HG02571 (cell line): ENCODE measurements around the gene MORN1.

Experiments used
- ATAC-seq: cut with Tn5 transposase; IDR thresholded peaks from one replicate; pipeline ENCODE4 v1.9.1; 2021; ENCODE audit warnings: mild to moderate bottlenecking, moderate library complexity; ENCODE audit not compliant: unreplicated experiment

Gene MORN1

GRCh38 chr1:2282556-2283270 lies 108.6 kb downstream of the MORN1 start:
- ATAC-seq = no peak

- no peak for ATAC-seq
These were observed 111.5 kb downstream of the MORN1 start for GRCh38 chr1:2279817-2280216.

GRCh38 chr1:2279210-2279639 lies 112.1 kb downstream of the MORN1 start:
- ATAC-seq = no peak

GRCh38 chr1:2278591-2279209 lies 112.7 kb downstream of the MORN1 start:
- ATAC-seq = no peak

- no peak for ATAC-seq
These were observed 113.4 kb downstream of the MORN1 start for GRCh38 chr1:2277741-2278488.

- no peak for ATAC-seq
These were observed 114.4 kb downstream of the MORN1 start for GRCh38 chr1:2276803-2277580.

GRCh38 chr1:2275796-2276536 lies 115.4 kb downstream of the MORN1 start:
- ATAC-seq = no peak

- ATAC-seq = no peak
These were observed 116.4 kb downstream of the MORN1 start for GRCh38 chr1:2274929-2275475.

- no peak for ATAC-seq
These were observed 117.0 kb downstream of the MORN1 start for GRCh38 chr1:2274231-2274928.

GRCh38 chr1:2273401-2274090 lies 117.8 kb downstream of the MORN1 start:
- ATAC-seq = no peak

GRCh38 chr1:2272686-2273400 lies 118.5 kb downstream of the MORN1 start:
- no peak for ATAC-seq

GRCh38 chr1:2271841-2272655 lies 119.3 kb downstream of the MORN1 start:
- ATAC-seq = no peak
